Subcutaneous adipose tissue (tissue), 4 donors: Measurements from ENCODE around the gene OPN5. TPM values are rescaled to one million over a fixed set of nuclear protein-coding genes. Genes with fewer than 3 reads are reported as not detected.

Experiments
- total RNA-seq, 4 donors: library from RNA; depleted of rRNA; stranded (reverse); fragments of >200 nt; gene quantifications; one replicate each; pipeline ENCODE4 v1.1.0, GENCODE V29; 2016
- TF ChIP-seq, protein P1 (sequence below): fragments of 450-650 bp; IDR thresholded peaks from one replicate; pipeline ENCODE4 v1.5.1; 2016; ENCODE audit warnings: low read depth, mild to moderate bottlenecking, control low read depth, antibody characterized with exemption, moderate library complexity

OPN5 gene
- total RNA-seq, 4 donors from 2014 or later = not detected

DNA sequence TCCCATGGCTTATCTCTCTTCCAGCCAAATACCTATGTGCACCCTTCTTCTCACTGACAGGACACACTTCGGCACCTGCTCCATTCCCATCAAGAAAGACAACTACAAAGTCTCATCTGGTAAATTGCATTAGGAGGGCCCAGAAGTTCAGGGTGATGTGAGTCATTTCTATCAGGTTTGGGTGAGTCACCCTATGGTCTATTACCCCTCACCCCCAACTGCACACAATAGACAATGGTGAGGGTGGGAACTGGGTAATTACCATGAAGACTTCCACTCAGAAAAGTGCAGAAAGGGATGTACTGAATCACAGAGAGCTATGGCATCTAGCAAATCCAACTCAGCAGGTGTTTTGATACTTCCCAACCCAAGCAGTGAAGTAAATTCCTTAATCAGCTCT is 54.8 kb downstream of the OPN5 start:
- TF ChIP-seq, protein P1, sequence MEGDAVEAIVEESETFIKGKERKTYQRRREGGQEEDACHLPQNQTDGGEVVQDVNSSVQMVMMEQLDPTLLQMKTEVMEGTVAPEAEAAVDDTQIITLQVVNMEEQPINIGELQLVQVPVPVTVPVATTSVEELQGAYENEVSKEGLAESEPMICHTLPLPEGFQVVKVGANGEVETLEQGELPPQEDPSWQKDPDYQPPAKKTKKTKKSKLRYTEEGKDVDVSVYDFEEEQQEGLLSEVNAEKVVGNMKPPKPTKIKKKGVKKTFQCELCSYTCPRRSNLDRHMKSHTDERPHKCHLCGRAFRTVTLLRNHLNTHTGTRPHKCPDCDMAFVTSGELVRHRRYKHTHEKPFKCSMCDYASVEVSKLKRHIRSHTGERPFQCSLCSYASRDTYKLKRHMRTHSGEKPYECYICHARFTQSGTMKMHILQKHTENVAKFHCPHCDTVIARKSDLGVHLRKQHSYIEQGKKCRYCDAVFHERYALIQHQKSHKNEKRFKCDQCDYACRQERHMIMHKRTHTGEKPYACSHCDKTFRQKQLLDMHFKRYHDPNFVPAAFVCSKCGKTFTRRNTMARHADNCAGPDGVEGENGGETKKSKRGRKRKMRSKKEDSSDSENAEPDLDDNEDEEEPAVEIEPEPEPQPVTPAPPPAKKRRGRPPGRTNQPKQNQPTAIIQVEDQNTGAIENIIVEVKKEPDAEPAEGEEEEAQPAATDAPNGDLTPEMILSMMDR = no peak

DNA sequence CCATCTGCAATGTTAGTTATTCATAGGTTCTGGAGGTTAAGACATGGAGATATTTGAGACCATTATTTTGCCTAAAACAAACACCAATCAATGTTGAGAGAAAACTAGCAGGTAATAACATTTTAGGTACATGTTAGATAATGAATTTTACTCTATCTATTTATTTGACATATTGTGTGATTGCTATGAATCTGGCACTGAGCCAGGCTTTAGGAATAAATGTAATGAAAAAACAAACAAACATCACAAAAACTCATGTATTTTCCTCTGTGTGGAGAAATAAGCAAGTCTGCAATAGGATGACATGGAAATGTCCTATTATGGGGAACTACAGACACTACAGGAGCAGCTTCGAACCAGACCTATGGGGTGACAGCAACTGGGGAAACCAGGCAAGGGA is 57.8 kb downstream of the OPN5 start:
- TF ChIP-seq, protein P1 = no peak

DNA sequence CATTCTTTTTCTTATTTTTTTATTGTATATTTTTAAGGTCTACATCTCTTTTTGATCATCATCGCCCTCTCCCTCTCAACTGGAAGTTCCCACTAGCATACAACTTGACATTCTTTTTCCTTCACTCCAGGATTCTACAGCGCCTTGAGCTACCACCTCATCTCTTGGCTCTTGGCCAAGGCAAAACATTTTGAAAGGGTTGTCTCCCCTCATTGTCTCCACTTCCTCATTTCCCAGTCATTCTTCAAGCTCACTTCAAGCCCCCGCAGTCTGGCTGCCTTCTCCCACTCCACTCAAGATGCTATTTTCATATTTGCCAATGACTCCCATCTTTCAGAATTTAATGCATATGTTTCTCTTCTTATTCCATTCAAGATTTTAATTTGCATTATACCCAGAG is 63.0 kb downstream of the OPN5 start:
- TF ChIP-seq, protein P1 = no peak

DNA sequence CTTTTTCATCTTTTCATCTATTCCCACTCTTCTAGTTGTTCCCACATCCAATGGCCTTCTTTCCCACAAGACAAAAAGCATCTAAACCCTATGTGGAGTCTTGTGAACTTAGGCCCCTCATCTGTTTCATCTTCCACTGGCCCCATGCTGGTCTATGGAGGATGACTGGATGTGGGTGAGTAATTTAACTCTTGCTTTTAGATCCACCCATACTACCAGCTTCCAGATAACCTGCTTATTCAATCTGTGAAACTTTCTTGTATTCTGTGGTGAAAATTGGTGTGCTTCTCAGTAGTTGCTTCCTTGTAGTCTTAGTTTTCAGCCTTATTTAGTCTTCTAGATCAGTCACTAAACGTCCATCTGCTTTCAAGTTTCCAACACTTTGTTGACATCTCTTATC is 64.9 kb downstream of the OPN5 start:
- TF ChIP-seq, protein P1 = no peak

DNA sequence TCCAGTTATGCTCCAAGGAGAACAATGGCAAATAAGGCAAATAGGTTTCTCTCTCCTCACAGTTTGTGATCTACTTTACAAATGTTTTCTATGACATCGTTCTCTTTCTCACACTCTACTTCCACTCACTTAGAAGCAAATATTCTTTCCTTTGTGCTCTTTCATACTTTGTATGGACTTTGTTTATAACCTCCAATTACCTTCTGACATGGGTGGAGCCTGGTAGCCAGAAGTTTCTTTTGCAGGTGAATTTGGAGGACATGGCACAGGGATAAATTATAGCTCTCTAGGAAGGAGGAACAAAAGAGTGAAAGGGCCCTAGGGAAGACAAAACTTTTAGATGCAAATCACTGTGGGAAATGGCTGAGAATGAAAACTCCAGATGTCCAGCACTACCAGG is 69.3 kb downstream of the OPN5 start:
- TF ChIP-seq, protein P1 = no peak

DNA sequence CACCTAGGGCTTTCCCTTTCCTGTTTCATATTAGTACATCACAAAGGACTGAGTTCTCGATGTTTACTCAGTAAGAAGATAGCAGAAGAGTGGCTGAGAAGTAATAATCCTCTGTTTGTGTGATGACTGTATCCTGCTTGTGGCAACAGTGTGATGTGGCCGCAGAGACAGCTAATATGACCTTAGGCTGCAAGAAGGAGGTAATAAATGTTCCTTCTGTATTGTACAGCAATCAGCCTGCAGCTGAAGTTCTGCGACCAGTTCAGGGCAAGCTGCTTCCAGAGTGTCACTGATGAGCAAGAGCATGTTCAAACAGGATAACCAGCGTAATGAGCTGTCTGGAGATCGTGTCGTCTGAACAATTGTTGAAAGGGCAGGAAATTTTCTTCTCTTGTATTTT is 70.9 kb downstream of the OPN5 start:
- TF ChIP-seq, protein P1 = no peak

DNA sequence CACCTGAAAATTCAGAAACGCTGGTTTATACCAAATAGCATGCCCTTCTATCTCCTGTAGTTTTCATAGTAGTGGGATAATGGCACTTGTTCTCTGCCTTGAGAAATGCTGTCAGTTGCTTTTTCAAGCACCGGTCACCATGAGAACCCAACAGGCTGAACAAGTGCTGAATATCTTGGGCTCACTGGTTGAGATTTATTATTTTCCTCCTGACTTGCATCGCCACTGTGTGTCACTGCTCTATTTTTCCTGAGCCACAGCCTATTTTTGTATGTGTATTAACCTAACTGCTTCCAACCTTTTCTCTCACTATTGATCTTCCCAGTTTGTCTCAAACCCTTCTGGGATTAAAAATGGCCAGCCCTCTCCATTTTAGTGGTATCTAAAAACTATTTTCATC is 71.9 kb downstream of the OPN5 start:
- TF ChIP-seq, protein P1 = no peak

DNA sequence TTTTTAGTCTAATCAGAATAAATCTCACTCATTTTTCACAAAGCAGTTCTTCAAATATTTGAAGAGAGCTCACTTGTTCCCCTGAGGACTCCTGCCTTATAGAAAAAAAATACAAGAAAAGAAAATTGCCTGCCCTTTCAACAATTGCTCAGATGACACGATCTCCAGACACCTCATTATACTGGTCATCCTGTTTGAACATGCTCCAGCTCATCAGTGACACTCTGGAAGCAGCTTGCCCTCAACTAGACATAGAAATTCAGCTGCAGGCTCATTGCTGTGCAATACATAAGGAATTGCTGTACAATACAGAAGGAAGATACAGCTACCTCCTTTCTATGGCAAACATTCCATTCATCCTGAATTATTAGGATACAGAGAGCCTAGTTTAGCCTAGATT is 73.1 kb downstream of the OPN5 start:
- TF ChIP-seq, protein P1 = no peak
